Measurements from ENCODE around the gene SLC6A8.

SLC6A8 gene

DNA sequence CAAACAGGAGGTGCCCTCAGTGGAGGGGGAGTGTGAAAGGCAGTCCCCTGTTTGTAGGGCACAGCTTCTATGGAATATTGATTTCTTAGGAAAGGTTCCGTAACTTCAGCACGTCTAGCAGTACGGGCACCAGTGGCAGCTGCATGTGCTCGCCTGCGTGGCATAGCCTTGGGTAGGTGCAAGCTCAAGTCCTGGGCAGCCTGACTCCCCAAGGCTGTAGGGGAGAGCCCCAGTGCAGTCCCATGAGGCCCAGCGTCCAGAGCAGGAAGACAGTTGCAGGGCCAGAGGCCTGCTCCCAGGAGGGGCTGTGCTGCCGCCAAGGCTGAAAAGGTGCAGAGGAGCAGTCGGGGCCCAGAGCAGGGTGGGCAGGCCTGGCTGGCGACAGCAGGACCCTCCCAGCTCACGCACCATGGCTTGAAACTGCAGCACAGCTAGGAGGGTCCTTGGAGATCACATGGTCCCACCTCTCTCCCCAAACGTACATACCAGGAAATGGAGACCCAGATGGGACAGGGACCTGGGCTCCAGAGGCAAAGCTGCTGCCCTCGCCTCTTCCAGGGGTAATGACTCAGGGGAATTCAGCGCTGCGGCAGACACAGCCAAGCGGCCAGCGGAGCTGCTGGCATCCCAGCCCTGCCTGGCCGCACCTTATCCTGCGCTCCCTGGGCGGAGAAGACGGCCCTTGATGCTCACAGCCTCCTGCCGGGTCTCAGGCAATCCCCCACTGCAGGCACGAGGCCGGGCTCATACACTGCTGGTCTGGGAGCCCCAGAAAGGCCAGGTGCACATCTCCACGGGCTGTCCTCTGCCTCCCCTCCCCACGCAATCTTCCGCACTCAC is 46.8 kb upstream of the SLC6A8 start:
- no peak overlapping the region for H3K4me3 ChIP-seq (ENCODE audit: low read depth, low read length)
- TF ChIP-seq MYC (IDR thresholded peaks at IDR 0.05; ENCODE audit: low read depth, low read length): no peak
- TF ChIP-seq, protein P1, sequence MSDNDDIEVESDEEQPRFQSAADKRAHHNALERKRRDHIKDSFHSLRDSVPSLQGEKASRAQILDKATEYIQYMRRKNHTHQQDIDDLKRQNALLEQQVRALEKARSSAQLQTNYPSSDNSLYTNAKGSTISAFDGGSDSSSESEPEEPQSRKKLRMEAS (IDR thresholded peaks at IDR 0.05; ENCODE audit: low read depth, low read length): no peak
- TF ChIP-seq, protein P2, sequence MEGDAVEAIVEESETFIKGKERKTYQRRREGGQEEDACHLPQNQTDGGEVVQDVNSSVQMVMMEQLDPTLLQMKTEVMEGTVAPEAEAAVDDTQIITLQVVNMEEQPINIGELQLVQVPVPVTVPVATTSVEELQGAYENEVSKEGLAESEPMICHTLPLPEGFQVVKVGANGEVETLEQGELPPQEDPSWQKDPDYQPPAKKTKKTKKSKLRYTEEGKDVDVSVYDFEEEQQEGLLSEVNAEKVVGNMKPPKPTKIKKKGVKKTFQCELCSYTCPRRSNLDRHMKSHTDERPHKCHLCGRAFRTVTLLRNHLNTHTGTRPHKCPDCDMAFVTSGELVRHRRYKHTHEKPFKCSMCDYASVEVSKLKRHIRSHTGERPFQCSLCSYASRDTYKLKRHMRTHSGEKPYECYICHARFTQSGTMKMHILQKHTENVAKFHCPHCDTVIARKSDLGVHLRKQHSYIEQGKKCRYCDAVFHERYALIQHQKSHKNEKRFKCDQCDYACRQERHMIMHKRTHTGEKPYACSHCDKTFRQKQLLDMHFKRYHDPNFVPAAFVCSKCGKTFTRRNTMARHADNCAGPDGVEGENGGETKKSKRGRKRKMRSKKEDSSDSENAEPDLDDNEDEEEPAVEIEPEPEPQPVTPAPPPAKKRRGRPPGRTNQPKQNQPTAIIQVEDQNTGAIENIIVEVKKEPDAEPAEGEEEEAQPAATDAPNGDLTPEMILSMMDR (IDR thresholded peaks at IDR 0.05; ENCODE audit: low read depth, low read length): no peak
- TF ChIP-seq POLR2A (IDR thresholded peaks at IDR 0.05; ENCODE audit: extremely low read depth, insufficient read length): no peak
- no peak for DNase-seq (ENCODE audit: low read depth)

DNA sequence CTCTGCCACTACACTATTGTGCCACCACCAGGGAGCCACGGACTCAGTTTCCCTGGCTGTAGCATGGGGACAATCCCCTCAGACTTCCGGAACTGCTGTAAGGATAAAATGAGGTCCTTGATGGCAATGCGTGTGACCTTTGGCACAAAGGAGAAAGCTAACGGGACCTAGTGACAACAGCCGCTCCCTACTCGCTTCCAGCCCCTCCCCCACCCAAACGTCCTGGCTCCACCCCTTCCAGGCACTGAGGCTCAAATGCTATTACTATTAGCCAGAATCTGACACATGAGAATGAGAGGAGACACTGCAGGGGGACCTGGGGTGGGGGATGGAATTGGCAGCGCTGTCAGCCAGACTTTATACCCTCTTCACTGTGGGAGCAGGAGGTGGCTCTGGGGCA is 46.1 kb upstream of the SLC6A8 start:
- no peak for DNase-seq (ENCODE audit: low read depth)
- H3K4me3 ChIP-seq (ENCODE audit: low read depth, low read length): no peak overlapping the region
- TF ChIP-seq POLR2A (IDR thresholded peaks at IDR 0.05; ENCODE audit: extremely low read depth, insufficient read length): no peak
- TF ChIP-seq, protein P2 (IDR thresholded peaks at IDR 0.05; ENCODE audit: low read depth, low read length): no peak
- TF ChIP-seq MYC (IDR thresholded peaks at IDR 0.05; ENCODE audit: low read depth, low read length): no peak
- TF ChIP-seq, protein P1 (IDR thresholded peaks at IDR 0.05; ENCODE audit: low read depth, low read length): no peak

DNA sequence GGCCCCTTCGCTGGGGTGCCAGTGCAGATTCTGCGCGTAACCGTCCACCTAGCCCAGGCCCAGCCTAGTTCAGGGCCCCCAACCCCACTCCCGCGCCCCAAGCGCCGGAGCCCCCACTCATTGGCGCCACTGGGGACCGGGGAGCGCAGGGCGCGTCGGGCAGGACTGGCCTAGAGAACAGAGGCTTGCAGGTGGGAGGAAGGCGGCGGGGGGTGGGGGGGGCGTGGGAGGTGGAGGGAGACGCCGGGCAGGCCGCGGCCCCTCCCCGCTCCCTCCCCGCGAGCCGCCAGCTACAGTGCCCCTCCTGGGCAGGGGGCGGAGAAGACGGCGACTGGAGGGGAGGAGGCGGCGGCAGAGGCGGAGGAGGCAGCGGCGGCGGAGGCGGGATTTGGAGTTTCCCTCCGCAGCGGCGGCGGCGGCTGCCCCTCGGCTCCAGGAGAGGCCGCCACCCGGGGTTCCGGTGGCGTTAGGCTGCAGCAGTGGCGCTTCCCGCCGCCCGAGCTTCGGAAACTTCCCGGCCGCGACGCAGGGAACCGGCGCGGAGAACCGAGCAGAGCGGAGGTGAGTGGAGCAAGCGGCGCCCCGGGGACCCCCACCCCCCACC is 45.6 kb upstream of the SLC6A8 start:
- DNase-seq (ENCODE audit: low read depth): peak; percentile 45
- H3K4me3 ChIP-seq (ENCODE audit: low read depth, low read length): no peak overlapping the region
- TF ChIP-seq MYC (IDR thresholded peaks at IDR 0.05; ENCODE audit: low read depth, low read length) (no peak), POLR2A (IDR thresholded peaks at IDR 0.05; ENCODE audit: extremely low read depth, insufficient read length) (no peak)
- TF ChIP-seq, protein P1 (IDR thresholded peaks at IDR 0.05; ENCODE audit: low read depth, low read length): no peak
- TF ChIP-seq, protein P2 (IDR thresholded peaks at IDR 0.05; ENCODE audit: low read depth, low read length): no peak

DNA sequence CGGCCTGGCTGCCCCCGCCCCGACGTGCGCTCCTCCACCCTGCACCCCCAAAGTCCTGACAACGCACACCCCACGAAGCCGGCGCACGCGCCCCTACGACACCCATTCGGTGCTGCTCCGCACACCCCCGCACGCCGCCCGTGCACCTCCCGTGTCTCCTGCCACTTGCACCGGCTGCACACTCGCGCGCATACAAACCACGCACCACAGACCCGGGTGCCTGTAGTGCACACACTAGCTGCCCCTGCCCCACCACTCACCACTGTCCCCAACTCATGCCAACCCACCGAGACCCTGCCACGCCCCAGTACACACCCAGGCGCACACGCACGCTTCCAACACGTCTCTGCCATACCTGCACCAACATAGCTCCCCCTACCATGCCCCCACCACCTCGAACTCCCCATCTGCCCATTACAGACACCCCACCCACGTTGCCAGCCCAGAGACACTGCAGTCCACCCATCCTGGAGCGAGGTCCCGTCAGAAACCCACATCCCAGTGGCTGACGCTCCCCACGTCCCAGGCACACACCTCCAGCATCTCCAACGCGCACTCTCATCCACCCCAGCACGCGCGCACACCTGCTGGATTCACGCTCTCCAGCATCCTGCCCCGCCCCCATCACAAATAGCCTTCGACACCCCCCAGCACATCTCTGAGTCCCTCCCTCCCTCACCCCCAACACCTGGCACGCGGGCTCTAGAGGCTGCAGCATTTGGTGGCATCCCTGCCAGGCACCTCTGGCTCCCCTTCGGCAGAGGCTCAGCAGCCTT is 44.9 kb upstream of the SLC6A8 start:
- no peak for DNase-seq (ENCODE audit: low read depth)
- H3K4me3 ChIP-seq (ENCODE audit: low read depth, low read length): no peak overlapping the region
- TF ChIP-seq, protein P1 (IDR thresholded peaks at IDR 0.05; ENCODE audit: low read depth, low read length): no peak

DNA sequence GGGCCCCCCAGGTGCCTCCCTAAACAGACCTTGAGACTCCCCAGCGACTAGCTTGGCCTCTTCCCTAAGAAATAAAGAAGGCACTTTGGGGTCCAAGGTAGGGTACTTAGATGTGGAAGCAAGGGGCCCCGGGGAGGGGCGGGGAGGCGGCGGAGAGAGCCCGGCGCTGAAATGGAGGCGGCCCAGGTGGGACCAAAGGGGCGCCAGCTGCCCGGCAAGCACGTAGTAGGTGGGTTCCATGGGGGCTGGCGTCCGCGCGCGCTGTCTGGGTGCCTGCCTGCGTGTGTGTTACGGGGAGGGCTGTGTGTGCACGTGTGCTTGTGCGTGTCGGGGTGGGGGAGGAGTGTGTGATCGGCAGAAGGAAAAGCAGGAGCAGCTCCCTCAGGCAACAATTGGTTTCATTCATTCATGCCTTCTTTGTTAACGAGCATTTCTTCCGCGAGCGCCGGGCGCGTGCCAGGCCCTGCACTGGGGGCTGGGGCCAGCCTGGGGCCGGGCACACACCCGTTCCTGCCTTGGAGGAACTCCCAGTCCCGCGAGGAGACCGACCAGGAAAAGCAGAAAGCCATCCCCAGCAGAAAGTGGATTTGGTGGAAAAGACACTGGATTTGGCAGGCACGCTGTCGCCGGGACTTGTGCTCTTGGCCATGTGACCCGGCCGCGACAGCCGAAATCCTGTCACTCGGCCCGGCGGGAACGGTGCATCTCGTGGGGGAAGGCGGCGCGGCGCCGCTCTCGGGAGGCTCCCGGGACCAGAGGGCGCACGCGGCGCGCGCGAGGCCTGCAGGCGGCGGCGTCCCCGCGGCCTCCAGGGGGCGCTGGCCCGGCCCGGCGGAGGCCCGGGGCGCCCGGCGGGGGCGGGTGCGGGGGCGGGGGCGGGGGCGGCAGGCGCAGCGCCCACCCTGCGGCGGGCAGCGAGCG is 44.0 kb upstream of the SLC6A8 start:
- peak; percentile 24 for DNase-seq (ENCODE audit: low read depth)
- TF ChIP-seq, protein P2 (IDR thresholded peaks at IDR 0.05; ENCODE audit: low read depth, low read length): no peak
- TF ChIP-seq, protein P1 (IDR thresholded peaks at IDR 0.05; ENCODE audit: low read depth, low read length): no peak
- no peak for TF ChIP-seq MYC (IDR thresholded peaks at IDR 0.05; ENCODE audit: low read depth, low read length)
- no peak for TF ChIP-seq POLR2A (IDR thresholded peaks at IDR 0.05; ENCODE audit: extremely low read depth, insufficient read length)
- no peak overlapping the region for H3K4me3 ChIP-seq (ENCODE audit: low read depth, low read length)
